GM19324 (cell line): Measurements from ENCODE around the gene GAPVD1.
"Not testable (repeated sequence)": the region's sequence is repeated elsewhere in the genome, so short reads cannot be mapped to it uniquely, and the experiment has no call there.

ENCODE experiments used
- ATAC-seq: cut with Tn5 transposase; IDR thresholded peaks from one replicate; pipeline ENCODE4 v1.9.1; 2021; ENCODE audit warnings: mild to moderate bottlenecking, moderate library complexity; ENCODE audit not compliant: unreplicated experiment, low FRiP score

GAPVD1 gene, protein sequence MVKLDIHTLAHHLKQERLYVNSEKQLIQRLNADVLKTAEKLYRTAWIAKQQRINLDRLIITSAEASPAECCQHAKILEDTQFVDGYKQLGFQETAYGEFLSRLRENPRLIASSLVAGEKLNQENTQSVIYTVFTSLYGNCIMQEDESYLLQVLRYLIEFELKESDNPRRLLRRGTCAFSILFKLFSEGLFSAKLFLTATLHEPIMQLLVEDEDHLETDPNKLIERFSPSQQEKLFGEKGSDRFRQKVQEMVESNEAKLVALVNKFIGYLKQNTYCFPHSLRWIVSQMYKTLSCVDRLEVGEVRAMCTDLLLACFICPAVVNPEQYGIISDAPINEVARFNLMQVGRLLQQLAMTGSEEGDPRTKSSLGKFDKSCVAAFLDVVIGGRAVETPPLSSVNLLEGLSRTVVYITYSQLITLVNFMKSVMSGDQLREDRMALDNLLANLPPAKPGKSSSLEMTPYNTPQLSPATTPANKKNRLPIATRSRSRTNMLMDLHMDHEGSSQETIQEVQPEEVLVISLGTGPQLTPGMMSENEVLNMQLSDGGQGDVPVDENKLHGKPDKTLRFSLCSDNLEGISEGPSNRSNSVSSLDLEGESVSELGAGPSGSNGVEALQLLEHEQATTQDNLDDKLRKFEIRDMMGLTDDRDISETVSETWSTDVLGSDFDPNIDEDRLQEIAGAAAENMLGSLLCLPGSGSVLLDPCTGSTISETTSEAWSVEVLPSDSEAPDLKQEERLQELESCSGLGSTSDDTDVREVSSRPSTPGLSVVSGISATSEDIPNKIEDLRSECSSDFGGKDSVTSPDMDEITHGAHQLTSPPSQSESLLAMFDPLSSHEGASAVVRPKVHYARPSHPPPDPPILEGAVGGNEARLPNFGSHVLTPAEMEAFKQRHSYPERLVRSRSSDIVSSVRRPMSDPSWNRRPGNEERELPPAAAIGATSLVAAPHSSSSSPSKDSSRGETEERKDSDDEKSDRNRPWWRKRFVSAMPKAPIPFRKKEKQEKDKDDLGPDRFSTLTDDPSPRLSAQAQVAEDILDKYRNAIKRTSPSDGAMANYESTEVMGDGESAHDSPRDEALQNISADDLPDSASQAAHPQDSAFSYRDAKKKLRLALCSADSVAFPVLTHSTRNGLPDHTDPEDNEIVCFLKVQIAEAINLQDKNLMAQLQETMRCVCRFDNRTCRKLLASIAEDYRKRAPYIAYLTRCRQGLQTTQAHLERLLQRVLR (N-terminal part only)

DNA sequence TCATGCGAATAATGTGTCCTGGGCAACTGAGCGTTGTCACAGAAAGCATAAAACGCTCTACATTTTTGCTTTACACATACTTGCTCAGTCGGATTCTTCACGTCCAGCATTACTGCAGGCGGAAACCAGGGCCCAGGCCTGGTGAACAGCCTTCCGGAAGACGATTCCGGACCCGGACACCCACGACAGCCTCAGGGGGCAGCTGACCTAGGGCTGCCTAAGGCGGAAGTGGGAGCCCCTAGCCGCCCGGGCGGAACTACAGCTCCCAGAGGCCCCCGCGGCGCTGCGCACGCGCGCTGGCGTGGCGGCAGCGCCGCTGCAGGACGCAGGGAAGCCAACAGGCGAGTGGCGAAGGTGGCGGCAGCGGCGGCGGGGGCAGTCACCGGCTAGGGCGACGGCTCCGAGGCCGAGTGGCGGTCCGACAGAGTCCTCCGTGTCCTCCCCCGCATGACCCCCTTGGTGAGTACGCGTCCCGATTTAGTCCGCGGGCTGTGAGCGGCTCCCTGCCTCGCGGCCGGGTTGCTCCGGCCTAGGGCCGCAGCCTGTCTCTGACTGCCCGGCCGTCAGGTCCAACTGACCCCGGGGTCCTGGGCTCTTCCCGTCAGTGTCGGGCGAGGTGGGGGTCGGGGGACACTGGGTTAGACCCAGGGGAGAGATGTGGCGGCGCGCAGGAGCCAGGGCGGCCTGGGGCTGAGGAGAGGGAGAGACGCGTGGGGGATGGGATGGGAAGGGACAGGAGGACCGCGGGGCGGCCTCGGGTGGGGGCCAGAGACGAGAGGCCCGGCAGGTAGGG lies at the start of gene GAPVD1:
Gene GAPVD1, plus strand, starts transcription at position 326 of the 793 bp plus-strand sequence. CDS start 37,096 bp downstream, outside the sequence.
- ATAC-seq: peak; percentile 93

DNA sequence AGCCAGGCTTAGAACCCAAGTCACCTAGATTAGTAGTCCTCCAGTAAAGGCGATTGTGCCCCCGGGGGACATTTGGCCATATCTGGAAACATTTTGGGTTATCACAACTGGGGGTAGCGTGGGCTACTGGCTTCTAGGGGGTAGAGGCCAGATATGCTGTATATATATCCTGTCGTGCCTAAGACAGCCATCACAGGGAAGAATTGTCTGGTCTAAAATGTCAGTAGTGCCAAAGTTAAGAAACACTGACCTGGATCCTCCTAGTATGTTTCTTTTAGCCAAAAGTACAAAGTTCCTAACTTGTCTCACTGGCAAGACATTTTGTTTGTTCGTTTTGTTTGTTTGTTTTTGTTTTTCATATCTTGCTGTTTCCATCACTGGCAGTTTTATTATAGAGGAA lies 47.4 kb upstream of the GAPVD1 start:
- no peak for ATAC-seq

DNA sequence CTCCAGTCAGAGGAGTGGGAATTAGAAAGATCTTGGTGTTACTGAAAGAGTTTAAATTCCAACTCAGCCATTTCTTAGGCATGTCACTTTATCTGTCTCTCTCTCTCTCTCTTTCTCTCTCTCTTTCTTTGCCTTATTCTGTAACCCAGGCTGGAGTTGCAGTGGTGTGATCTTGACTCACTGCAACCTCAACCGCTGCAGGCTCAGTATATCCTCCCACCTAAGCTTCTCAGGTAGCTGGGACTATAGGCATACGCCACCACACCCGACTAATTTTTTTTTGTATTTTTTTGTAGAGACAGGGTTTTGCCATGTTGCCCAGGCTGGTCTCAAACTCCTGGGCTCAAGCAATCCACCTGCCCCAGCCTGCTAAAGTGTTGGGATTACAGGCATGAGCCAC lies 43.0 kb upstream of the GAPVD1 start:
- ATAC-seq: no peak

DNA sequence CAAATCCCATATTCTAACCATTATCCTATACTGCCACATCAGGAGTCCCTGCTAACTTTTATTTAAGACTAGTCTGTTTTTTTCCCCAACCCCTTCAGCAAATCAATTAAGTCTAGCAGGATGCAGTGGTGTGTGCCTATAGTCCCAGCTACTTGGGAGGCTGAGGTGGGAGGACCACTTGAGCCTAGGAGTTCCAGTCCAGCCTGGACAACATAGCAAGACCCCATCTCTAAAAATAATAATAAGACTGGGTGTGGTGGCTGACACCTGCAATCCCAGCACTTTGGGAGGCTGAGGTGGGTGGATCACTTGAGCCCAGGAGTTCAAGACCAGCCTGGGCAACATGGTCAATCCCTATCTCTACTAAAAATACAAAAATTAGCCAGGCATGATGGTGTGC lies 36.8 kb upstream of the GAPVD1 start:
- not testable (repeated sequence) for ATAC-seq

DNA sequence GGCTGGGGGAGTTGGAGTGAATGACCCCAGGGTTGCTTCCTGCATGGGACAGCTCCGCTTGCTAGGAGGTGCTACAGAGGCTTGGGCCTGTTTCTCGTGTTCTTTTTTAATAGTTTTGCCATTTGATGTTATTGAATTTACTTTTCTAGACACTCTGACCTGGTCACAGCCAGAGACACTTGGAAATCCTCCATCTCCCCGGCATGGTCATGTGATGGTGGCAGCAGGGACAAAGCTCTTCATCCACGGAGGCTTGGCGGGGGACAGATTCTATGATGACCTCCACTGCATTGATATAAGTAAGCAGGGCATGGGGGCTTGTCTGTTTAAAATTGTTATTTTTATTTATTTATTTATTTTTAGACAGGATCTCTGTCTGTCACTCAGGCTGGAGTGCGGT lies 33.9 kb upstream of the GAPVD1 start:
- no peak for ATAC-seq

DNA sequence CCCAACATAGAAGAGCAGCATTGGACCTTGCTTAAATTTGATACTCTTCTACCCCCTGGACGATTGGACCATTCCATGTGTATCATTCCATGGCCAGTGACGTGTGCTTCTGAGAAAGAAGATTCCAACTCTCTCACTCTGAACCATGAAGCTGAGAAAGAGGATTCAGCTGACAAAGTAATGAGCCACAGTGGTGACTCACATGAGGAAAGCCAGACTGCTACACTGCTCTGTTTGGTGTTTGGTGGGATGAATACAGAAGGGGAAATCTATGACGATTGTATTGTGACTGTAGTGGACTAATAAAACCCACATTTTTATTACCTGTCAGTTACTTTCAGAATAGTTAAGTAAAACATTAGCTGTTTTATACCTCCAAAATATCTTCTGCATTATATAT lies 27.9 kb upstream of the GAPVD1 start:
- no peak for ATAC-seq

DNA sequence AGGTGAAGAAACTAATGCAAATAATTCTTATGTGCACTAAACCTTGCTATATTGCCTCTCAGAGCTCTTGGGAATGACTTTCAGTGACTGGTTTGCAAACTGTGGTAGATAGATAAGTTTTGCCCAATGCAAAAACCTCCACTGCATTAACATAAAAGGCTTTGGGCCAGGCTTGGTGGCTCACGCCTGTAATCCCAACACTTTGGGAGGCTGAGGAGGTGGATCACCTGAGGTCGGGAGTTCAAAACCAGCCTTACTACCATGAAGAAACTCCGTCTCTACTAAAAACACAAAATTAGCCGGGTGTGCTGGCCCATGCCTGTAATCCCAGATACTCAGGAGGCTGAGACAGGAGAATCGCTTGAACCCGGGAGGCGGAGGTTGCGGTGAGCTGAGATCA lies 27.5 kb upstream of the GAPVD1 start:
- not testable (repeated sequence) for ATAC-seq

DNA sequence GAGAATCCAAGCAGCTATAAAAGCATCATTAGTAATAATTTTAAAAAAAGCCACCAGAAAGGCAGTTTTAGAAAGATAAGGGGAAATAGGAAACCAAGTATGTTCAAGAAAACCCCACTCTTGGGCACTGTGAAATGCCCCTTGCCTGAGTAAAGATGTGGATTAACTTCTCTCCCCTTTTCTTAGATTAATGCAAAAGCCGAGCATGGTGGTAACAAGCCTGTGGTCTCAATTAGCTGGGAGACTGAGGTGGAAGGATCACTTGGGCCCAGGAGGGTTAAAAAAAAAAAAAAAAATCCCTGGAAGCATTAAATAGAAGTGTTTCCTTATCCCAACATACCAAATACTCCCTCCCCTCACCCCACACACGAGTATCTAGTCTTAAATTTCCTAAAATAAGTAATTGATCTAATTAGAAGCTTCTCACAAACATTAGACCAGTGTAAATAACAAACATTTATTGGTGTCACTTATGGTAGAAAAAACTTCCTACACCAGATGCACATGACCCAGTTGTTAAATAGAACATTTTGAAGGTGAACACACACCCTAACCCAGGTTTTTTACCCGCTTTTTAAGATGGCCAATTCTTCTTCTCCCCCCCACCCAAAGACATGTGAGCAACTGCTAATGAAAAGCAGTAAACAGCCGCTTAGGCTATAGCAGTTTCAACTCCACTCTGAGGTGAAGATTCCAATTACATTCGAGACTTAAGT lies 25.7 kb upstream of the GAPVD1 start:
- no peak for ATAC-seq

DNA sequence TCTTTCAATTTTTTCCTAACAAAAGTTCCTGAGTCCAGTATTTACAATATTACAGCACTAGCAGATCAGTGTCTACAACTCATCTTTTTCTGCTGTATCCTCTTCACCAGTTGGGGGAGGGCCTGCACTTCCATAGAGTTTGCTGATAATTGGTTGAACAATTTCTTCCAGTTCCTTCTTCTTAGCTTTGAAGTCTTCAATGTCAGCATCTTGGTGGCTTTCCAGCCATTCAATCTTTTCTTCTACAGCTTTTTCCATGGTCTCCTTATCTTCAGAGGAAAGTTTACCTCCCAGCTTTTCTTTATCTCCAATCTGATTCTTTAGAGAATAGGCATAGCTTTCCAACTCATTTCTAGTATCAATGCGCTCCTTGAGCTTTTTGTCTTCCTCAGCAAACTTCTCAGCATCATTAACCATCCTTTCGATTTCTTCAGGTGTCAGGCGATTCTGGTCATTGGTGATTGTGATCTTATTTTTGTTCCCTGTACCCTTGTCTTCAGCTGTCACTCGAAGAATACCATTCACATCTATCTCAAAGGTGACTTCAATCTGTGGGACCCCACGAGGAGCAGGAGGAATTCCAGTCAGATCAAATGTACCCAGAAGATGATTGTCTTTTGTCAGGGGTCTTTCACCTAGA lies 25.0 kb upstream of the GAPVD1 start:
- not testable (repeated sequence) for ATAC-seq

DNA sequence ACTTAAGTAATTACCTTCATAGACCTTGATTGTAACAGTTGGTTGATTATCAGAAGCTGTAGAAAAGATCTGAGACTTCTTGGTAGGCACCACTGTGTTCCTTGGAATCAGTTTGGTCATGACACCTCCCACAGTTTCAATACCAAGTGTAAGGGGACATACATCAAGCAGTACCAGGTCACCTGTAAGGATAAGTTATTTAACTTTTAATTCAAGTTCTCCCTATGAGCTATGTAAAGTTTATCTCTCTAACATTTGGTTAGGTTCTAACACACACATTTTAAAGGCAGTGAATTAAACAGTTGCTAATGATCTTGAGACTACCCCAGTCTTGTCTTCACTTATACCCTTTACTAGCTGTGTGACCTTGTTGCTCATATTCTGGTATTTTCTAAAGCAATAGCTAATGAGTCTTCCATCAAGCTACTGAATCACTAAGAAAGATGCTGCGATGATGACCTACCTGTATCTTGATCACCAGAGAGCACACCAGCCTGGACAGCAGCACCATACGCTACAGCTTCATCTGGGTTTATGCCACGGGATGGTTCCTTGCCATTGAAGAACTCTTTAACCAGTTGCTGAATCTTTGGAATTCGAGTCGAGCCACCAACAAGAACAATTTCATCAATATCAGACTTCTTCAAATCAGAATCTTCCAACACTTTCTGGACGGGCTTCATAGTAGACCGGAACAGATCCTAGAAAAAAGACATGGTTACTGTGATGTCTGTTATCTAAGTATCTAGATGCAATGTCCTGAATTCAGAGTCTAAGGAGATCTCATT lies 23.3 kb upstream of the GAPVD1 start:
- no peak for ATAC-seq

DNA sequence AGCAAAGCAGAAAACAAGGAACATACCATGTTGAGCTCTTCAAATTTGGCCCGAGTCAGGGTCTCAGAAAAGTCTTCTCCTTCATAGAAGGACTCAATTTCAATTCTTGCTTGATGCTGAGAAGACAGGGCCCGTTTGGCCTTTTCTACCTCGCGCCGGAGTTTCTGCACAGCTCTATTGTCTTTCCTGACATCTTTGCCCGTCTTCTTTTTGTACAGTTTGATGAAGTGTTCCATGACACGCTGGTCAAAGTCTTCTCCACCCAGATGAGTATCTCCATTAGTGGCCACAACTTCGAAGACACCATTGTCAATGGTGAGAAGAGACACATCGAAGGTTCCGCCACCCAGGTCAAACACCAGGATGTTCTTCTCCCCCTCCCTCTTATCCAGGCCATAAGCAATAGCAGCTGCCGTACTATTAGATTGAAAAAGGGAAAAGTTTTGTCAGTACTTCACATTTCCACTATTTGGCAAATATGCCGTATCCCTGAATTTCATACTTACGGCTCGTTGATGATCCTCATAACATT lies 22.6 kb upstream of the GAPVD1 start:
- no peak for ATAC-seq

DNA sequence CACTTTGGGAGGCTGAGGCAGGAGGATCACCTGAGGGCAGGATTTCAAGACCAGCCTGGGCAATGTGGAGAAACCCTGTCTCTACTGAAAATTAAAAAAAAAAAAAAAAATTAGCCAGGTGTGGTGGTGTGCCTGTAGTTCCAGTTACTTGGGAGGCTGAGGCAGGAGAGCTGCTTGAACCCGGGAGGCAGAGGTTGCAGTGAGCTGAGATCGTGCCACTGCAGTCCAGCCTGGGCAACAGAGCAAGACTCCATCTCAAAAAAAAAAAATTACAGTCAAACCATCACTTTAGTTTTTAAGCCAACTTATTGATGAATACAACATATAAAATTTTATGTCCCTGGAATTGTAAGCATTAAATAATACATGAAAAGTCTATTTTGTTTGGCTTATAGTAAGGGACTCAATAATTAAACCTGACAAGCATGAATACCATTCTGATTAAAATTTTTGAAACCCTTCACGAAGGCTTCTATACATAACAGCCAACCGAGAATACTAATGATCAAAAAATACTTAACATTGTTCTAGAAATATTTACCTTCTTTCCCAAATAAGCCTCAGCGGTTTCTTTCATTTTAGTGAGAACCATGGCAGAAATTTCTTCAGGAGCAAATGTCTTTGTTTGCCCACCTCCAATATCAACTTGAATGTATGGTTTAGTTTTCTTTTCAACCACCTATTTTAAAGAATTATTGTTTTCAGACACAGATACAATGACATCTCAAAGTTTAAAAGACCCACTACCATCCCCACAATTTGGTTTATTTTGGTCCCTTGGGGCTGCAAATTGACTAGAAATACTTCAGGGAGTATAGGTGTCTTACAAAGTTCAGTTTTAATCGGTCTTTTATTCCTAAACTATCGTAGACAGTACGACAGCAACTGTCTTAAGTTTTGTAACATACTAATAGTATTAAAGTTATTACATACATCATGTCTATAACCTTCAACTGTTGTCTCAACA lies 21.7 kb upstream of the GAPVD1 start:
- ATAC-seq: no peak

DNA sequence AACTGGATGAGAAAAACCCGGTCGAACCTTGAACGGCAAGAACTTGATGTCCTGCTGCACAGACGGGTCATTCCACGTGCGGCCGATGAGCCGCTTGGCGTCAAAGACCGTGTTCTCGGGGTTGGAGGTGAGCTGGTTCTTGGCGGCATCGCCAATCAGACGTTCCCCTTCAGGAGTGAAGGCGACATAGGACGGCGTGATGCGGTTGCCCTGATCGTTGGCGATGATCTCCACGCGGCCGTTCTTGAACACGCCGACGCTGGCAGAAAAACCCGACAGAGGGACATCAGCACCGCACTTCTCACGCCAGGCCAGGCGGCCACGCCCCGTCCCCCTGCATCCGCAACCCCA lies 21.0 kb upstream of the GAPVD1 start:
- ATAC-seq: no peak

DNA sequence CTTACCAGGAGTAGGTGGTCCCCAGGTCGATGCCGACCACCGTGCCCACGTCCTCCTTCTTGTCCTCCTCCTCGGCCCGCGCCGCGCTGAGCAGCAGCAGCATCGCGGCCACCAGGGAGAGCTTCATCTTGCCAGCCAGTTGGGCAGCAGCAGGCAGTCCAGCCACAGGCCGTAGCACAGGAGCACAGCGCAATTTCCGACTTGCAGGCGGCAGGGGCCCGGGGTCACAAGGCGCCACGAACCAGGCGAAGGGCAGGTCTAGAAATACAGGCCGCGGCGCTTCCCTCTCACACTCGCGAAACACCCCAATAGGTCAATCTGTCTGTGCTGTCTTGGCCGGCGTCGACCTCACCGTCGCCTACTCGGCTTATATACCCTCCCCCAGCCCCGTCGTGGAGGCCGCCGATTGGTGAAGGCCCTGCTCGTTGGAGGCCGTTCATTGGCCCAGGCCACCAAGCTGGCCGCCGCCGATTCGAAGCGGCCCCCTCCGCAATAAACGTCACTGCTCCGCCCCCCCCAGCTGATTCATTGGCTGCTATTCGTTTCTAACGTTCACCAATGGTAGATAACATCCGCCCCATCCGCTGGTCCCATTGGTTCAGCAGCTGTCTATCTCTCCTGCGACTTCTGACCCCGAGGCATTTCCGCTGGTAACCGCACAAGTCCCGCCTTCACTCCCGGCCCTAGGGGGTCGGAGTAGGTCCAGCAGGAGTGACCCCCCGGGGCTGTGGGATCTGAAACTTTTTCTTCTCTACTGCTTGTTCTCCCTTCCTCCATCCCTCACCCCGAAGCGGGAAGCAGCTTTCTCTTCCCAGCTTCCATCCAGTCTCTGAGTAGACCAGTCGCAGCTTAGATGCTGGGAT lies 20.4 kb upstream of the GAPVD1 start, which contains the start of gene HSPA5:
Gene HSPA5, minus strand, starts transcription at position 344 of the 863 bp plus-strand sequence. Its CDS starts 217 bp downstream, at position 127.
- peak; percentile 96 for ATAC-seq

DNA sequence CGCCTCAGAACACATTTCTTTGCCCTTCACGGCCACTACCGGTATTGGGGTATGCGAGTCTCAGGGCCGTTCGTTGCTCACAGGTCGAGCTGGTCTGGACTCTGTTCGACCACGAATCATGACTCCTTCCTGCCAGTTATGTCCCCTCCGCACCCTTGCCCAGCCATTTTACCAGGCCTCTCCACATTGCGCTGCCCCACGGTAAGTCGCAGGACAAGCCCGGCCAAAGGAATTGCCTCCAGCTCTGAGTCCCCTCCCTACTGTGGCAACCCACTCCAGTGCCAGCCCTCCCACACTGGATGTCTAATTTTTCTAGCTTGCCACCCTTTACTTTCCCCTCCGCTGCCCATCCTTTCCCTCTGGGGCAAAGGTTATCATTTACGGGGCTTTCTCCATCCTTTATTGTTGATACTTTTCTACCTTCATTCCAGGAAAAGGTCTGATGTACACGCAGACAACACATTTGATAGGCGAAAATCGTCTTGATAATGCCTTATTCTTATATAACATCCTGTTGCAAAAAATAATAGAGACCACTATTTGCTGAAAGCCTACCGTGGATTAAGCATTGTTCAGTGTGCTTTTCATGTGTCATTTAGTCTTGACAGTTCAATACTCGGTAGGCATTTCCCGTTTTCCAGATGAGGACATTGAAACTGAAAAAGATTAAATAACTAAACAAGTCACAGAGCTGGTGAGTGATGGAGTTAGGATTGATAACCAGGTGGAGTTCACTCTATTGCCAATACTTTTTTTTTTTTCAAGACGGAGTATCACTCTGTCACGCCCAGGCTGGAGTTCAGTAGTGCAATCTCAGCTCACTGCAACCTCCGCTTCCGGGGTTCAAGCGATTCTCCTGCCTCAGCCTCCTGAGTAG lies 19.5 kb upstream of the GAPVD1 start:
- no peak for ATAC-seq
